SK-N-SH (cell line): ENCODE data around the gene ANAPC5. TPM values are rescaled to one million over a fixed set of nuclear protein-coding genes. Genes with fewer than 3 reads are reported as not detected.

Experiments
- CTCF ChIA-PET: fragments of 300-600, 350-600 bp; formaldehyde crosslinking; extraction: SDS; loops from one replicate; lab custom pipeline; 2021; lab: Yijun Ruan, JAX
- POLR2A ChIA-PET: fragments of 350-600 bp; sonication (Branson Sonifier 250); formaldehyde crosslinking; extraction: SDS; loops from one replicate; lab custom pipeline; 2020; ENCODE audit warnings: antibody characterized with exemption, inconsistent platforms; lab: Yijun Ruan, JAX
- DNase-seq: peaks from one replicate; pipeline ENCODE4 v3.0.0; 2012
- H2AFZ ChIP-seq: fragments of 200-600 bp; sonication (generic); 2 replicates; pipeline ENCODE4 v1.8.1; 2016; ENCODE audit warnings: antibody characterized with exemption, mild to moderate bottlenecking, low read depth
- H3F3A ChIP-seq: fragments of 200-600 bp; sonication (generic); replicated peaks from 2 replicates; pipeline ENCODE3; 2016; ENCODE audit warnings: antibody characterized with exemption, mild to moderate bottlenecking; ENCODE audit not compliant: insufficient read depth
- H3K27ac ChIP-seq, 2 experiments: fragments of 200-500 bp in 1 of 2; fragments of 200-600 bp in 1 of 2; sonication (Bioruptor generic) in 1 of 2; sonication (generic), shearing (Covaris generic) in 1 of 2; 2 replicates each; pipeline versions ENCODE4 v1.5.1 to v1.6.1; 2014 to 2016; ENCODE audit warnings: low read depth in 2 of 2, inconsistent platforms in 1 of 2, low read length in 1 of 2, mild to moderate bottlenecking in 1 of 2, mixed read lengths in 1 of 2
- H3K27me3 ChIP-seq: fragments of 200-600 bp; sonication (generic), shearing (Covaris generic); 2 replicates; pipeline ENCODE4 v1.6.1; 2016; ENCODE audit warnings: mixed run types; ENCODE audit not compliant: insufficient read depth
- H3K36me3 ChIP-seq, 2 experiments: fragments of 200-500 bp in 1 of 2; fragments of 200-600 bp in 1 of 2; sonication (Bioruptor generic) in 1 of 2; sonication (generic) in 1 of 2; replicated peaks in 1 of 2; 2 replicates each; pipeline versions ENCODE3 to v1.5.1; 2014 to 2016; ENCODE audit warnings: low read length in 1 of 2, mild to moderate bottlenecking in 1 of 2; ENCODE audit not compliant: insufficient read depth in 2 of 2, control insufficient read depth in 1 of 2
- H3K4me1 ChIP-seq, 2 experiments: fragments of 200-500 bp in 1 of 2; fragments of 200-600 bp in 1 of 2; sonication (Bioruptor generic) in 1 of 2; sonication (generic), shearing (Covaris generic) in 1 of 2; 2 replicates each; pipeline versions ENCODE4 v1.5.1 to v1.6.1; 2014 to 2016; ENCODE audit warnings: low read depth in 1 of 2, low read length in 1 of 2, mixed run types in 1 of 2; ENCODE audit not compliant: insufficient read depth in 2 of 2, control insufficient read depth in 1 of 2
- H3K4me2 ChIP-seq: fragments of 200-600 bp; sonication (generic), shearing (Covaris generic); 2 replicates; pipeline ENCODE4 v1.6.1; 2017; ENCODE audit warnings: mixed run types
- H3K4me3 ChIP-seq, 2 experiments: fragments of 200-500 bp in 1 of 2; fragments of 200-600 bp in 1 of 2; sonication (Bioruptor generic) in 1 of 2; sonication (generic), shearing (Covaris generic) in 1 of 2; 2 replicates each; pipeline versions ENCODE4 v1.5.1 to v1.8.1; 2014 to 2016; ENCODE audit warnings: low read depth in 2 of 2, inconsistent platforms in 1 of 2, low read length in 1 of 2, mild to moderate bottlenecking in 1 of 2, mixed read lengths in 1 of 2, moderate library complexity in 1 of 2
- H3K79me2 ChIP-seq: fragments of 200-600 bp; sonication (generic); 2 replicates; pipeline ENCODE4 v1.8.1; 2017; ENCODE audit warnings: mild to moderate bottlenecking; ENCODE audit not compliant: insufficient read depth
- H3K9ac ChIP-seq: fragments of 200-600 bp; sonication (generic); 2 replicates; pipeline ENCODE4 v1.6.1; 2017; ENCODE audit warnings: mixed run types
- H3K9me2 ChIP-seq: fragments of 200-600 bp; sonication (generic); 2 replicates; pipeline ENCODE4 v1.6.1; 2017; ENCODE audit warnings: mixed run types
- H3K9me3 ChIP-seq: fragments of 200-600 bp; sonication (generic); 2 replicates; pipeline ENCODE4 v1.6.1; 2017; ENCODE audit warnings: mixed run types, mild to moderate bottlenecking, moderate library complexity
- H4K20me1 ChIP-seq: fragments of 200-600 bp; sonication (generic); 2 replicates; pipeline ENCODE4 v1.6.1; 2017; ENCODE audit warnings: mild to moderate bottlenecking, mixed run types; ENCODE audit not compliant: insufficient read depth
- CHD2 ChIP-seq: fragments of 150-350 bp; IDR thresholded peaks from 2 replicates; pipeline ENCODE4 v1.6.1; 2018; ENCODE audit warnings: low read length; ENCODE audit not compliant: partially characterized antibody
- EP300 ChIP-seq, 2 experiments: IDR thresholded peaks; 2 replicates each; pipeline versions ENCODE4 v1.4.0 to v1.6.1; 2012; ENCODE audit warnings: borderline replicate concordance in 1 of 2, low read depth in 1 of 2, low read length in 1 of 2
- FOSL2 ChIP-seq: IDR thresholded peaks from 2 replicates; pipeline ENCODE4 v1.4.0; 2012; ENCODE audit warnings: low read depth, mild to moderate bottlenecking, moderate library complexity, borderline replicate concordance
- FOXJ3 ChIP-seq: sonication (generic); formaldehyde crosslinking; IDR thresholded peaks from 2 replicates; pipeline ENCODE4 v1.5.1; 2020; ENCODE audit warnings: mild to moderate bottlenecking, missing genetic modification reagents
- FOXM1 ChIP-seq: IDR thresholded peaks from 2 replicates; pipeline ENCODE4 v1.4.0; 2012; ENCODE audit warnings: low read depth, mild to moderate bottlenecking
- GABPA ChIP-seq: IDR thresholded peaks from 2 replicates; pipeline ENCODE4 v1.4.0; 2012; ENCODE audit warnings: low read depth, mild to moderate bottlenecking
- GATA2 ChIP-seq: sonication (generic); formaldehyde crosslinking; IDR thresholded peaks from 2 replicates; pipeline ENCODE4 v1.5.0; 2020; ENCODE audit warnings: mild to moderate bottlenecking, missing genetic modification reagents
- MEF2A ChIP-seq: IDR thresholded peaks from 2 replicates; pipeline ENCODE4 v1.4.0; 2012; ENCODE audit warnings: low read depth, borderline replicate concordance
- NRF1 ChIP-seq: IDR thresholded peaks from 2 replicates; pipeline ENCODE4 v1.6.1; 2012; ENCODE audit warnings: low read depth, mild to moderate bottlenecking, low read length
- RCOR1 ChIP-seq: fragments of 150-350 bp; IDR thresholded peaks from 2 replicates; pipeline ENCODE4 v1.6.1; 2017; ENCODE audit warnings: antibody characterized with exemption, low read length
- REST ChIP-seq: IDR thresholded peaks from 2 replicates; pipeline ENCODE4 v1.6.1; 2012; ENCODE audit warnings: mild to moderate bottlenecking, low read depth, low read length, moderate library complexity
- RFX5 ChIP-seq: IDR thresholded peaks from 2 replicates; pipeline ENCODE4 v1.6.1; 2012; ENCODE audit warnings: mild to moderate bottlenecking, improper control_type of control experiment, low read length
- SIN3A ChIP-seq: IDR thresholded peaks from 2 replicates; pipeline ENCODE4 v1.6.1; 2012; ENCODE audit warnings: low read depth, mild to moderate bottlenecking, low read length, moderate library complexity, borderline replicate concordance
- SMC3 ChIP-seq: IDR thresholded peaks from 2 replicates; pipeline ENCODE4 v1.6.1; 2012; ENCODE audit warnings: low read depth, low read length, improper control_type of control experiment
- TCF12 ChIP-seq: IDR thresholded peaks from 2 replicates; pipeline ENCODE4 v1.4.0; 2012
- TEAD4 ChIP-seq: IDR thresholded peaks from 2 replicates; pipeline ENCODE4 v1.4.0; 2012; ENCODE audit warnings: mild to moderate bottlenecking, borderline replicate concordance; ENCODE audit not compliant: insufficient read depth
- USF1 ChIP-seq: IDR thresholded peaks from 2 replicates; pipeline ENCODE4 v1.4.0; 2012; ENCODE audit warnings: low read depth, borderline replicate concordance
- YY1 ChIP-seq: IDR thresholded peaks from 2 replicates; pipeline ENCODE4 v1.4.0; 2012; ENCODE audit warnings: low read depth, mild to moderate bottlenecking
- WGBS: methylation state at CpG from one replicate; pipeline ENCODE4 v1.1.6; 2017; ENCODE audit warnings: low lambda C conversion rate; 5-methylcytosine and 5-hydroxymethylcytosine counted together
- polyA plus RNA-seq, 3 experiments: library from polyadenylated mRNA; depleted of rRNA; stranded (reverse); fragments of >200 nt; gene quantifications; 2 replicates each; pipeline ENCODE4 v1.2.3, GENCODE V29; 2012
- TF ChIP-seq, protein P1 (sequence below): IDR thresholded peaks from 2 replicates; pipeline ENCODE4; 2012

The ANAPC5 gene
- polyA plus RNA-seq, 1 of the 3 experiments (the other 2 are of a cell fraction) = 110 TPM

- no peak for TF ChIP-seq REST
- TF ChIP-seq SIN3A = no peak
- no peak for TF ChIP-seq NRF1
- no peak for TF ChIP-seq TCF12
- TF ChIP-seq TEAD4 = no peak
- no peak for TF ChIP-seq USF1
- TF ChIP-seq, protein P1, sequence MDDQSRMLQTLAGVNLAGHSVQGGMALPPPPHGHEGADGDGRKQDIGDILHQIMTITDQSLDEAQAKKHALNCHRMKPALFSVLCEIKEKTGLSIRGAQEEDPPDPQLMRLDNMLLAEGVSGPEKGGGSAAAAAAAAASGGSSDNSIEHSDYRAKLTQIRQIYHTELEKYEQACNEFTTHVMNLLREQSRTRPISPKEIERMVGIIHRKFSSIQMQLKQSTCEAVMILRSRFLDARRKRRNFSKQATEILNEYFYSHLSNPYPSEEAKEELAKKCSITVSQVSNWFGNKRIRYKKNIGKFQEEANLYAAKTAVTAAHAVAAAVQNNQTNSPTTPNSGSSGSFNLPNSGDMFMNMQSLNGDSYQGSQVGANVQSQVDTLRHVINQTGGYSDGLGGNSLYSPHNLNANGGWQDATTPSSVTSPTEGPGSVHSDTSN = no peak
- no peak for TF ChIP-seq RFX5
- no peak for TF ChIP-seq SMC3
- no peak for TF ChIP-seq CHD2
- TF ChIP-seq MEF2A = no peak
Measured at GRCh38 chr12:121264951-121265515, 87.2 kb downstream of the ANAPC5 start (continued).

GRCh38 chr12:121264135-121264534, 88.1 kb downstream of the ANAPC5 start:
- Histone ChIP-seq H3K4me3 (no peak overlapping the region), H3K4me2 (no peak overlapping the region), H3K4me1 (no peaks in the 10 kb centered on the region), H3K9ac (no peak overlapping the region), H3K36me3 (peaks cover 5 to 21% of the 10 kb centered on the region in 2 experiments), H3K27ac (no peak overlapping the region), H3K27me3 (no peaks in the 10 kb centered on the region), H3K9me3 (no peaks in the 10 kb centered on the region), H2AFZ (no peak overlapping the region), H3K9me2 (no peaks in the 10 kb centered on the region), H4K20me1 (no peaks in the 10 kb centered on the region), H3F3A (no peaks in the 10 kb centered on the region), H3K79me2 (no peaks in the 10 kb centered on the region)
- POLR2A ChIA-PET = no interaction called here
- no peak for DNase-seq
- CTCF ChIA-PET = no interaction called here
- no peak for TF ChIP-seq GATA2 (CRISPR knock-in tag)
- TF ChIP-seq GABPA = no peak
- TF ChIP-seq FOXJ3 (CRISPR knock-in tag) = no peak
- TF ChIP-seq RFX5 = no peak
- no peak for TF ChIP-seq RCOR1
- no peak for TF ChIP-seq NRF1
- no peak for TF ChIP-seq EP300 (IDR thresholded peaks at IDR 0.05; ENCODE audit: borderline replicate concordance in 1 of 2, low read depth in 1 of 2, low read length in 1 of 2)
- TF ChIP-seq SMC3 = no peak
- TF ChIP-seq YY1 = no peak
- TF ChIP-seq TEAD4 = no peak
- TF ChIP-seq FOSL2 = no peak
- no peak for TF ChIP-seq FOXM1
- 98% methylated on average over 6 of the region's 8 CpGs for WGBS
